HEK293T (cell line): Measurements from ENCODE around the gene GABRG3.

ENCODE experiments used
- CTCF ChIA-PET: fragments of 350-600 bp; formaldehyde crosslinking; extraction: SDS; loops from one replicate; lab custom pipeline; 2021; ENCODE audit warnings: antibody characterized with exemption, inconsistent platforms; lab: Yijun Ruan, JAX
- POLR2A ChIA-PET: fragments of 350-600 bp; formaldehyde crosslinking; extraction: SDS; loops from one replicate; lab custom pipeline; 2020; ENCODE audit warnings: antibody characterized with exemption, inconsistent platforms; lab: Yijun Ruan, JAX
- DNase-seq: peaks from one replicate; pipeline ENCODE4 v3.0.0; 2012; ENCODE audit warnings: mixed read lengths; ENCODE audit errors: extremely low spot score
- ARNT ChIP-seq: fragments of 450-650 bp; IDR thresholded peaks from 2 replicates; pipeline ENCODE4 v1.6.1; 2017; ENCODE audit warnings: mild to moderate bottlenecking
- BHLHE40 ChIP-seq: fragments of 450-650 bp; IDR thresholded peaks from 2 replicates; pipeline ENCODE4 v1.6.1; 2016; ENCODE audit warnings: mild to moderate bottlenecking, moderate library complexity, borderline replicate concordance
- CTBP1 ChIP-seq: fragments of 450-650 bp; IDR thresholded peaks from 2 replicates; pipeline ENCODE4 v1.6.1; 2016; ENCODE audit warnings: borderline replicate concordance
- ELF4 ChIP-seq: fragments of 450-650 bp; IDR thresholded peaks from 2 replicates; pipeline ENCODE4 v1.6.1; 2017; ENCODE audit warnings: antibody characterized with exemption
- FOXA1 ChIP-seq: fragments of 450-650 bp; IDR thresholded peaks from 2 replicates; pipeline ENCODE4 v1.6.1; 2016; ENCODE audit warnings: mild to moderate bottlenecking
- FOXK2 ChIP-seq: fragments of 450-650 bp; IDR thresholded peaks from 2 replicates; pipeline ENCODE4 v1.6.1; 2016; ENCODE audit warnings: mild to moderate bottlenecking
- FOXM1 ChIP-seq: fragments of 450-650 bp; IDR thresholded peaks from 2 replicates; pipeline ENCODE4 v1.6.1; 2017; ENCODE audit warnings: mild to moderate bottlenecking, borderline replicate concordance
- HDGF ChIP-seq: fragments of 450-650 bp; IDR thresholded peaks from 2 replicates; pipeline ENCODE4 v1.6.1; 2017; ENCODE audit warnings: antibody characterized with exemption, borderline replicate concordance
- L3MBTL2 ChIP-seq: fragments of 450-650 bp; conservative IDR thresholded peaks from 2 replicates; pipeline ENCODE4 v1.6.1; 2016; ENCODE audit warnings: mild to moderate bottlenecking
- LEF1 ChIP-seq: fragments of 450-650 bp; IDR thresholded peaks from 2 replicates; pipeline ENCODE4 v1.6.1; 2017; ENCODE audit warnings: mild to moderate bottlenecking, borderline replicate concordance
- NFRKB ChIP-seq: fragments of 450-650 bp; IDR thresholded peaks from 2 replicates; pipeline ENCODE4 v1.6.1; 2016; ENCODE audit warnings: mild to moderate bottlenecking, moderate library complexity
- PKNOX1 ChIP-seq: fragments of 450-650 bp; IDR thresholded peaks from 2 replicates; pipeline ENCODE4 v1.6.1; 2016
- SP1 ChIP-seq: fragments of 450-650 bp; IDR thresholded peaks from 2 replicates; pipeline ENCODE4 v1.6.1; 2017
- SUZ12 ChIP-seq: fragments of 450-650 bp; IDR thresholded peaks from 2 replicates; pipeline ENCODE4 v1.6.1; 2016; ENCODE audit warnings: mild to moderate bottlenecking
- TARDBP ChIP-seq: fragments of 450-650 bp; IDR thresholded peaks from 2 replicates; pipeline ENCODE4 v1.6.1; 2016
- ZNF384 ChIP-seq: fragments of 450-650 bp; IDR thresholded peaks from 2 replicates; pipeline ENCODE4 v1.6.1; 2016

Gene GABRG3

DNA sequence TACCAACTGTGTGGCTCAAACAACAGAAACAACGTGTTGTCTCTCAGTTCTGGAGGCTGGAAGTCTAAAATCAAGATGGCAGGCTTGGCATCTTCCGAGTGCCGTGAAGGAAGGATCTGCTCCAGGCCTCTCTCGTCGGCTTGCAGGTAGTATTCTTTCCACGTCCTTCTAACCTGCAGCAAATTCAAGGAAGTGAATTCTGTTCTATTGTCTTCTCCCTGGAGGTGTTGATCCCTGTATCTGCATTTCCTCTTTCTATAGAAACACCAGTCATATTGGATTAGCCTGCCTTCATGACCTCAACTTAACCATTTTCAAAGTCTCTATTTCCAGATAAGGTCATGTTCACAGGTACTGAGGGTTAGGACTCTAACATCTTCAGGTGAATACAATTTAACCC is 512.1 kb downstream of the GABRG3 start:
- DNase-seq, result no peak
- ChIA-PET POLR2A (no interaction called here), CTCF (no interaction called here)
- TF ChIP-seq ARNT (no peak), FOXM1 (no peak), FOXA1 (no peak), LEF1 (no peak), TARDBP (no peak), FOXK2 (no peak), ELF4 (no peak), SP1 (no peak), SUZ12 (no peak), CTBP1 (no peak), BHLHE40 (no peak), PKNOX1 (no peak), NFRKB (no peak), L3MBTL2 (no peak), ZNF384 (no peak)

DNA sequence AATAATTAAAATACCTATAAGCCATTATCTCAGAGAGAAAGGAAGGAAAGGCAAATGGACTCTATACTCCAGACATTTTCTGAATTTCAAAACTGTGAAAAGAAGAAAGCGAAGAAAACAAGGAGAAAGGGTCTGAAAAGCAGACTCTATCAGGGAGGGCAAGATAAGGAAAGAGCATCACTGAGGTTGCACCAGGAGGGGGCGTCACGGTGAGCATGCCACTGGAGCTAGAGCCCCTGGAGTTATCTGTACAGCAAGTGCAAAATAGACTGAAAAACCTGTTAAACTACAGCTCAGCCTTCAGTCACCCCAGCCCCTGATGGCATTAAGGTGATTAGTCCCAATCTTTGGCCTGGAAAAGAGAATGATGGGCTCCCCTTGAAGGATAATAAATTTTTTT is 514.3 kb downstream of the GABRG3 start:
- CTCF ChIA-PET, result no interaction called here
- POLR2A ChIA-PET, result no interaction called here

DNA sequence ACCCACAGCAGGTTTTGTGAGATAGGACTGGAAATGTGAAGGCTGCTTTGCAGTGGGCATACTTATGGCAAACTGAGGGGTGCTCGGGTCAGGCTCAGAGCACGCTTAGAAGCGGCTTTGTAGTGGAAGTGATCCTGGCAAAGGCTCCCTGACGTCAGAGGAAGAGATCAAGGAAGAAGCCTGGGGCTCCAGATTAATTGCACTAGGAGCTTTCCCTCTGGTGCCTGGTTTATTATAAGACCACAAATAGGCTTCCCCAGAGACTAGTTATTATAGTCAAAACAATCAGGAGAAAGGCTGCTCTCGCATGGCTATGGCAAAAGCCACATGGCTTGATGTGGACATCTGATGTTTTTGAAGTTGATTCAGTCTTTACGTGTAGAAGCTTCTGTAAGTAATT is 515.1 kb downstream of the GABRG3 start:
- TF ChIP-seq SP1 (no peak), CTBP1 (no peak), ZNF384 (no peak), HDGF (no peak), PKNOX1 (no peak), BHLHE40 (no peak), TARDBP (no peak), SUZ12 (no peak), ARNT (no peak), NFRKB (no peak), FOXA1 (no peak), LEF1 (no peak), L3MBTL2 (no peak)
- no peak for DNase-seq
- ChIA-PET CTCF (interaction anchor here (0.6 kb wide), 1 partner anchor 1307 kb away, joined by 3 read pairs; no protein-coding TSS in a partner anchor), POLR2A (no interaction called here)

More for the DNA sequence above, 514.3 kb downstream of the GABRG3 start:
- TF ChIP-seq TARDBP (no peak), NFRKB (no peak), FOXM1 (no peak), PKNOX1 (no peak), SP1 (no peak), ZNF384 (no peak), HDGF (no peak), LEF1 (no peak), BHLHE40 (no peak), L3MBTL2 (no peak), FOXA1 (no peak), ARNT (no peak), FOXK2 (no peak), ELF4 (no peak), CTBP1 (no peak)
- DNase-seq, result no peak

DNA sequence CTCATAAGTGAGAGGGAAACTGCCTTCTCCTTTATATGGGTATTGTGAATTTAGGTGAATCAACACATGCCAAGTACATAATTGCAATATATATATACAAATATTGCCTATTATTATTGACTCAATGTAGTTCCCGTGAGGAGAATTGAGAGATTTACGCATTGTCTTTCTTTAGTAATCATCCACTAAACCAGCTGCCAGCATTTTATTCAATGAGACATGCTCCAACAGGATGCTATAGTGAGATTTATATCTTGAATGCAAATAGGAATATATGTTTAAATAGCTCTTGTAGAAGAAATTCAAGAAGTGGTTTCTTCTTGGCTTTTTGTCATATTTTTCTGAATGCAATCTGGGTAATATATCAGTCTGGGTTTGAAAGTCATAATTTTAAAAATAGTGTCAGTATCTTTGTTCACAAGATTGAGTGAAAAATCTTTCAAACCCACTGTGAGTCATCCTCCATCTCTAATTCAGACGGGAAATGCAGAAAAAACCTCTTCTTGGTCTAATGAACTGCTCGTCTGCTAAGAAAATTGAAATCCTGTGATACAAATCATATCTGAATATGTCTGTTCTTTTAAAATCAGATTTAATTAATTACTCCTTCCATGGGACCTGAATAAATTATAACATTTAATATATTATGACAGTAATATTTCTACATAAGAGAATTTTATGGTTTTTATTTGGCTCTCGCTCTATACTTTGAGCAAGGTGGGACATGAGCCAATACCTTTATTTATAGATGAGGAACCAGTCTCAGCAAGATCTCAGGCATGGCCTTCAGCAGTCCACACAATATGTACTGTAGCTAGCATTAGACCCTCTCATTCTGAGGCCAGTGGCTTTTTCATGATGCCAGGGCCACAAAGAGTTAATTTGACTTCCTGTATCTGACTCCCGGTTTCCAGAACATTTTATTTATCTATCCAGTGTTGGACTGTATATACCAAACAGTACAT is 516.0 kb downstream of the GABRG3 start:
- ChIA-PET POLR2A (no interaction called here), CTCF (interaction anchor here (0.6 kb wide), 1 partner anchor 1308 kb away, joined by 3 read pairs; no protein-coding TSS in a partner anchor)
- no peak for DNase-seq
- TF ChIP-seq L3MBTL2 (no peak), TARDBP (no peak), SUZ12 (no peak), FOXM1 (no peak), ZNF384 (no peak)

DNA sequence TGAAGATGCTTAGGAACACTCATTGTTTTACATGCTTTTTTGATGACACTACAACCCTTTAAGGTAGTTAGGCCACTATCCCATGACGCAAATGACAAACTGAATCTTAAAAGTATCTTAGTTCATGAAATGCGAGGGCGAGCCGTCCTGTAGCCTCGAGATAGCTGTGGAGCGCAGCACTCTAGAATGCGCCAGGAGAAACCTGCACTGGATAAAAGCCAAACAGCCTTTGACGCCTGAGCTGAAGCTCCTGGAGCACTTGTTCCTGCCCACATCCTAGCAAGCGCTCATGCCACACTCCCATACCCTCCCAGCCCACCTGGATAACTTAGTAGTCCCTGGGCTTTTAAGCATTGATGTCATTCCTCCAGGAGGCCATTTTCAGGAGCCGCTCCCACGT is 516.9 kb downstream of the GABRG3 start:
- CTCF ChIA-PET, result no interaction called here
- no peak for DNase-seq

More for the DNA sequence above, 516.9 kb downstream of the GABRG3 start:
- POLR2A ChIA-PET, result no interaction called here
- TF ChIP-seq ZNF384, result no peak
- no peak for TF ChIP-seq ARNT
- no peak for TF ChIP-seq FOXM1
- no peak for TF ChIP-seq BHLHE40
- TF ChIP-seq LEF1, result no peak
- TF ChIP-seq HDGF, result no peak
- no peak for TF ChIP-seq TARDBP
- no peak for TF ChIP-seq ELF4
- no peak for TF ChIP-seq FOXA1
- no peak for TF ChIP-seq NFRKB
- no peak for TF ChIP-seq SUZ12
- TF ChIP-seq CTBP1, result no peak
- no peak for TF ChIP-seq PKNOX1
- TF ChIP-seq L3MBTL2, result no peak
- TF ChIP-seq SP1, result no peak
- TF ChIP-seq FOXK2, result no peak
